ENCODE results near the gene ATP6V1B1.

ATP6V1B1 gene

DNA sequence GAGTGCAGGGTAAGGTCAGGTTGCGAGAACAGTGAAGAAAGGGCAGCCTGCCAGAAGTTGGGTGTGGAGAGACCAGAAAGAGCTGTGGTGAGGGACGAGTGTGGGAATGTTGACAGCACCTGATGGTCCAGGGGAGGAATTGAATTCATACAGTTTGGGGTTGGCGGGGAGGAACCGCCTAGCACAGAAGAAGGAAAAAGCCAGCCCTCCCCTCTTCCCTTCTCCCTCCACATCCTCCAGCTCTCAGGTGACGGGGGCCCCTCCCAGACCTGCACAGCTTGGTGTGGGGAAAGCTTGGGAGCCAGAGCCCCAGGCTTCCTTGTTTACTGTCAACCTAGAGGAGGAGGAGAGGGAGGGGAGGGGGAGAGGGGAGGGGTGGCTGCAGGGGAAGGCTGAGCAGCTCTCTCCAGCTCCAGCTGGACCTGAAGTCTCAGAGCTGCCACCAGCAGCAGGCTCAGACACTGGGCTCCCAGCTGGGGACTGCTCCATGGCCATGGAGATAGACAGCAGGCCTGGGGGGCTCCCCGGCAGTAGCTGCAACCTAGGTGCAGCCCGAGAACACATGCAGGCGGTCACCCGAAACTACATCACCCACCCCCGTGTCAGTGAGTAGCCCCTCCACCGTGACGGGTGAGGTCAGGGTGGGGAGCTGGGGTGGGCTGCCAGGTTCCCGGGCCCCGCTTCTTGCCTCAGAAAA lies at the start of gene ATP6V1B1:
Gene ATP6V1B1, plus strand, starts transcription at position 433 of the 697 bp plus-strand sequence. Its CDS starts 55 bp downstream, at position 488.
- DNase-seq: no peak

- DNase-seq: no peak
These were observed 49.1 kb upstream of the ATP6V1B1 start for GRCh38 chr2:70886541-70886987.

DNA sequence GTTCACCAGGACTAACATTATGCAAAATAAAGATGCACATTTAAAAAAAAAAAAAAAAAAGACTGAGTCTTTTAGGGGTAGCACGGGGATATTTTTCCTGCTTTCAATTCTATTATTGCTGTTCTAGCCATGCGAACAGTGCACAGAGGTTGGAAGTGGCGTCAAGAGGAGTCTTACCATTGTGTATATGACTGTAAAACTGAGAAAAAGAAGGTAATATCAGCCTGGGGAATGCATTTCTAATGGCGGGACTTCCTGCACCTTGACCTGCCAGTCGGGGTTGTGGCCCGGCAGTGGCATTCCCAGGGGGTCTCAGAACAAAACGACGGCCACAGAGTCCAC lies 48.5 kb upstream of the ATP6V1B1 start:
- no peak for DNase-seq

GRCh38 chr2:70887550-70888246 lies 48.0 kb upstream of the ATP6V1B1 start:
- peak; percentile 32 for DNase-seq

DNA sequence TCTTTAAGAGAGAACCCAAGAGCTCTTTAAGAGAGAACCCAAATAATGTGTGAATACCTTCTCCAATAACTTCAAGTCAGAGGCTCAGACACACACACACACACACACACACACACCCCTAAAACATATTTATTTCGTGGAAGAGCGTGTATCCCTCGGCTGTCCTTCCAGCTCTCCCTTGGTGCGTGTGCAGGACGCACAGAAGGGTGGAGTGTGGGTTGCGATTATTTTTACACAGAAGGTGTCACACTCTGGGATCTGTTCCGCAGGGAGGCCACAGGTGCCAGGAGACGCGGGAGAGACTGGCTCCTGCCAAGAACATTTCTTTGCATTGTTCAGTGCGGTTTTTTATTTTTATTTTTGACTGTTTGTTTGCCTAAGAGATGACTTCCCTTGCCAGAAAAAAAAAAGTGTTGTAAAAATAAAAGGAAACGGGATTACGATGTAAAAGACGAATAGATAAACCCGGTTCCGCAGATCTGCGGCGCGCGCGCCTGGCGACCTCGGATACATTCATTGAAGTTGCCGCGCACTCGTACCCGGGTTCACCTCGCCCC lies 47.3 kb upstream of the ATP6V1B1 start:
- no peak for DNase-seq

GRCh38 chr2:70888923-70889715 lies 46.6 kb upstream of the ATP6V1B1 start:
- no peak for DNase-seq

DNA sequence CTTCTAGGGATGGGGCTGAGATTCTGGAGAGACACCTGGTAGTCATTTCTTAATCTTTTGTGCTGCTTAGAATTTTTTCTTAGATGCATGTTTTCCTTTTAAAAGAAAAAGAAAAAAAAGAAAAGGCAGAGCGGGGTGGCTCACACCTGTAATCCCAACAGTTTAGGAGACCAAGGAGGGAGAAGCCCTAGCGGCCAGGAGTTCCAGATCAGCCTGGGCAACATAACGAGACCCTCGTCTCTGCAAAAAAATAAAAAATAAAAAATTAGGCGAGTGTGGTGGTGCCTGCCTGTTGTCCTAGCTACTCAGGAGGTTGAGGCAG lies 46.0 kb upstream of the ATP6V1B1 start:
- no peak for DNase-seq

GRCh38 chr2:70890469-70891065 lies 45.1 kb upstream of the ATP6V1B1 start:
- no peak for DNase-seq

GRCh38 chr2:70891572-70892357 lies 43.9 kb upstream of the ATP6V1B1 start:
- no peak for DNase-seq

GRCh38 chr2:70892750-70893149 lies 43.0 kb upstream of the ATP6V1B1 start:
- DNase-seq: no peak

- no peak for DNase-seq
These were observed 42.5 kb upstream of the ATP6V1B1 start for GRCh38 chr2:70893186-70893585.

DNA sequence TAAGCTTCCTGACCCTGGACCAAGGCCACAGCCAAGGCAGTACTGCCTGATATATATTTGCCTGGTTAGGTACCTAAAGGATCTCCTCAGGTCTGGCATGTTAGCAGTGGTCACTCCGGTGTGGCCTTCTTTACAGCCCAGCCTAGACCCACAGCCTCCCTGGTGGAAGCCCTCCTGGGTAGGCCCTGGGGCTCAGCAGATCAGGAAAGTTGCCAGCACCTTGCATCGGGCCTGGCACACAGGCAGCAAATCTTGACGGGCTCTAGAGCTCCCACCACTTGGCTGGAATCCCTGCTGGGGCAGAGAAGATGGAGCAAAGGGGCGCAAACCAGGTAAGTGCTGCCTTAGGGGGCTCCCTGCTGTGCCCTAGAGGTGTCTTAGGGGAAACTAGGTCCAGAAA lies 40.9 kb upstream of the ATP6V1B1 start:
- DNase-seq: no peak

- no peak for DNase-seq
These were observed 40.5 kb upstream of the ATP6V1B1 start for GRCh38 chr2:70895249-70895648.

DNA sequence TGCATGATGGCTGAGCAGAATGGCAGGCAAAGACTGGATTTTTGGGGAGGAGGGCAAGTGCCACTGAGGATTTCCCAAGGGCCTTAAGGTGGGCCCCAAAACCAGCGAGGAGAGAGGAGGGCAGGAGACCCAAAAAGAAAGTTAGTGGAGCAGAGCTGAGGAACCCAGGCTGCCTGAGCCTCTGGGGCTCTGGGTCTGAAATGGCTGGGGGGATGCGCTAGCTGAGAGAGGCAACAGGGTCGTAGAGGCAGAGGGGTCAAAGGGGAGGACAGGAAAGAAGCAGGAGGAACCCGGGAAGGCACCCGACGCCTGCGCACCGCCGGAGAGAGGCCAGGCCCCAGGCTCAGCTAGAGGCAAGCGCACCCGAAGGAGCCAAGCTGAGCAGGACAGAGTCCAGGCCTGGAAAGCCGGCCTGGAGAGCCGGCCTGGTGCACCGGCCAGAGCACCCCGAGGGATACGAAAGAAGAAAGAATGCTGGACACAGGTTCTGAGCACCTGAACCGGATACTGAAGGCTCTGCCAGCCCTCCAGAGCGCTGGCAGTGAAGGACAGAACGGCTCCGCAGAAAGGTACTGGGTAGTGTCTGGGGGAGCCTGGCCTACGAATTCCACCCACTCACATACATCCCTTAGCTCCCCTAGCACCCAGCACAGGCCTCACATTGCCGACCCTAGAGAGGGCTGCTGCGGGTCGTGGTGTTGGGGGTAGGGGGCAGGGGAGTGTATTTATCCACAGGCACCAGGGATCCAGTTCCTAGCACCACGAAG lies 39.5 kb upstream of the ATP6V1B1 start:
- no peak for DNase-seq

DNA sequence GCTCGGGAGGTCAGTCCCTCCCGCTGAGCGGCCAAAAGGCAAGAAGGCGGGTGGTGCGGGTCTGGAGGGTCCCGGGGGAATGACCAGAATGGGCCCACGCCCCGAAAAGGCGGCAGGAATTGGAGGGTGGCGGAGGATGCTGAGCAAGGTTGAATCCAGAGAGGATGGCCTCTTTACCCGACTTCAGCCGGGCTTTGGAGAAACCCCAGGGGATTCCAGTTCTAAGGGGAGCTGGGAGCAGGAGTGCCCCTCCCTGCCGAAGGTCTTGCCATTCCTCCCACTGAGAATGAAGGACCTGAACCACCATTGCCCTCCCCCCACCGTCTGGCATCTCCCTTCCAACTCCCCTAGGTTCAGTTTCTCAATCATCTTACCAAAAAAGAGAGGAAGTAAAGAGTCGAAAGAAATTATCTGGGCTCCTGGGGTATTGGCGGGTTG lies 38.9 kb upstream of the ATP6V1B1 start:
- DNase-seq: no peak

GRCh38 chr2:70897203-70897976 lies 38.3 kb upstream of the ATP6V1B1 start:
- no peak for DNase-seq

- no peak for DNase-seq
These were observed 37.8 kb upstream of the ATP6V1B1 start for GRCh38 chr2:70897977-70898226.

DNA sequence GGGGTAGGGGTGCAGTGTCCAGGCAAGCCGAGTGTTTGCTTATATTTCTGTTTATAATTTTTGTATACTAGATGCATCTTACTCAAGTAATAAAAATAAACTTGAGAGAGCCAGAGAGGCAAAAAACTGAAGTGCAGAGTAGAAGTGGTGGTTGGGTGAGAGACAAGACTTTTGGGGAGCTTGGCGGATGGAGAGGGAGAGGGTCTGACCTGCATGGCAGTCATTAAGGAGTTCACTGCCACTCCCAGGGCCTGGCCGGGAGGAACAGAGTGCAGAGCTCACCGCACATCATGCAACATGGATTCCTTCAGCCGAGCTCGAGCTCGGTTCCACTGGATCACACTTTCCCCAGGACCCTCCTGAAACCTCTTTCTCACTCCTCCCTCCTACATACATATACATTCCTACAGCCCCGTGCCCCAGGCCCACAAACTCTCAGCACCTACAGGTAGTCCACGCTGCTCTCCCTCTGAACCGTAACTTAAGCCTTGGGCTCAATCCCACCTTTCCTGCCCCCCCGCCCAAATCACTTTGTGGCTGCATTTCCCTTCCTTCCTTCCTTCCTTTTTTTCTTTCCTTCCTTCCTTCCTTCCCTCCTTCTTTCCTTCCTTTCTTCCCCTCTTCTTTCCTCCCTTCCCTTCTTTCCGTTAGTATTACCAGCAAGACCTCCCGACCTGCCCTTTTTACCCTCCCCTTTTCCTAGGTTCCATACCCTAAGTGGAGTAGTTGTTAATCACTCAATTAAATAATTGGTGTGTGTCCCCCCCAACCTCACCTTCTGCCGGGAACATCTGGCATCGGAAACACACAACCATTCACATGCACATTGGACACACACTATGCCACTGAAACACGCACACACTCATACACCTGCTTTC lies 37.1 kb upstream of the ATP6V1B1 start:
- no peak for DNase-seq

DNA sequence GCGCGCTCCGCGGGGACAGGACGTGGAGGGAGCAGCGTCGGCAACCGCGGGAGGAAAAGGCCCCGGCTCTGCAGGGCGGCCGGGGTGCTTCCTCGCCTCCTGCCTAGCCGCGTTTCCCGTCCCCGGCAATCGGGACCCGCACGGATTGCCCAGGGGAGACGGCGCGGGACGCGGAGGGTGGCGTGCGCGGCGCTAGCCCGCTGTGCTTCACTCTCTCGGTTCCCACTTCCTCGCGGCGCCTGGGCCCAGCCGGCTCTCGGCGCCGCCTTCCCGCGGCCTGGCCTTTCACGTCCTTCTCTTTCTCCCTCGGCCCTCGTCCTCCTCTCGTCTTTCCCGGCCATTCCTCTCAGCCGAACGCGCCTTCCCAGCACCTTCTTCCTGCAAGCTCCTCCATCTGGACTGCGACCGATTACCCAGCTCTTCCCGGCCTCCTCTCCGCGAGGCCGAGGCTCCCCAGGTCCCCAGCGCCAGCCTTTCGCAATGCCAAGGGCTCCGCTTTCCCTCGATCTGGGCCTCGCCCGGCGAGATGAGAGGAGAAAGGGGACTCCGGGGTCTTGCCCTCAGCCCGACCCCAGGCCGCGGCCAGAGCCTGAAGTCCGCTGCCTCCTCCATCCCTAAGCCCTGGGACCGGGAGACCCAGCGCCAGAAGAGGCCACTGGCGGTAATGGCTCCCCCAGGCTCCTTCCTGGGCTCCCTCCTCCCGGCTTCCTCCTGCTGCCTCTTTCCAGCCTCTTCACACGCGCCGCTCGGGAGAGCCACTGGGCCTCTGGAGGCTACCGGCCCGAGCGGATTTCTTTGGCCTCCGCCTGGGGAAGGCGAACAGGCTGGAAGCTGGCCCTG lies 34.3 kb upstream of the ATP6V1B1 start:
- DNase-seq: no peak
